ENCODE results near the gene GDPD5. TPM values are rescaled to one million over a fixed set of nuclear protein-coding genes. Genes with fewer than 3 reads are reported as not detected.
A peak's percentile ranks its signal among the peaks of the same experiment; 100 is the strongest.

The GDPD5 gene
- polyA plus RNA-seq, 2 of the 4 experiments (the other 2 are of a cell fraction) = 3.9 to 5.9 TPM

DNA sequence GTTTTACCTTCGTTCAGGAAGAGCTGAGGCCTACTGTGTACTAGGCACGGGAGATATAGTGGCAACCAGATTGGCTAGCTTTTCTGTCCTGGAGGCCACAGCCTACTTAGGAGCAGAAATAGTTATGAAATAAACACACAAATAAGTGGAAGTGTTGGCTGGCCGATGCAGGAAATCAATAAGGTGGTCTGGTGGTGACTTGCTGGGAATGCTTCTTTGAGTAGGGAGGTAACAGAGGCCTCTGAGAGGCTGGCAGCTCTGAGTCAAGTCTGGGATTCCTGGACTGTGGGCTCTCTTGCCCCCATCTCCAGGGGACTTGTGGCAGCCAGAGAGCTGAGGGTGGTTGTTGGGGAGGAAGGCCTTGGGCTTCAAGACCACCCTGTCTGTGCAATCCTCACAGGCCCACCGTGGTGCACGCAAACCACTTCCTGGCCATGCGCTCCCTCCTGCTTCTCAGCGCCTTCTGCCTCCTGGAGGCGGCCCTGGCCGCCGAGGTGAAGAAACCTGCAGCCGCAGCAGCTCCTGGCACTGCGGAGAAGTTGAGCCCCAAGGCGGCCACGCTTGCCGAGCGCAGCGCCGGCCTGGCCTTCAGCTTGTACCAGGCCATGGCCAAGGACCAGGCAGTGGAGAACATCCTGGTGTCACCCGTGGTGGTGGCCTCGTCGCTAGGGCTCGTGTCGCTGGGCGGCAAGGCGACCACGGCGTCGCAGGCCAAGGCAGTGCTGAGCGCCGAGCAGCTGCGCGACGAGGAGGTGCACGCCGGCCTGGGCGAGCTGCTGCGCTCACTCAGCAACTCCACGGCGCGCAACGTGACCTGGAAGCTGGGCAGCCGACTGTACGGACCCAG lies 40.4 kb upstream of the GDPD5 start (continued):
- TF ChIP-seq REST (IDR thresholded peaks at IDR 0.05) (no peak), ELK1 (IDR thresholded peaks at IDR 0.05; ENCODE audit: low read depth, low read length) (no peak), EHMT2 (IDR thresholded peaks at IDR 0.05; ENCODE audit: low read depth) (no peak), CBX2 (IDR thresholded peaks at IDR 0.05; ENCODE audit: borderline replicate concordance, low read depth) (no peak)

GRCh38 chr11:75565221-75565814 lies 39.6 kb upstream of the GDPD5 start:
- H3K9me3 ChIP-seq = no peaks in the 10 kb centered on the region
- H3K4me2 ChIP-seq = peak overlapping the region; percentile 96
- peaks cover 38% of the 10 kb centered on the region for H3K4me1 ChIP-seq
- FAIRE-seq (no peak), ATAC-seq (no peak), DNase-seq (ENCODE audit: low read depth in 1 of 2, low spot score in 1 of 2) (peak in 1 of 2 experiments; percentile 38)
- H3K4me3 ChIP-seq = no peak overlapping the region; the same call in 2 of the 3 replicates
- peak overlapping the region; percentile 60 to 97; a peak in 5 of 6 replicates for H3K27ac ChIP-seq
- 12% methylated on average over 5 of the region's 5 CpGs for WGBS (ENCODE audit: missing lambda C conversion rate)
- ChIA-PET POLR2A (interaction anchor here (1.6 kb wide), 1 partner anchor 10 kb away, joined by 3 read pairs; no protein-coding TSS in a partner anchor), CTCF (interaction anchor here (0.9 to 17.9 kb wide), 6 partner anchors 10 to 285 kb away, joined by 3 to 137 read pairs (median 4); no protein-coding TSS in a partner anchor)
- TF ChIP-seq FOSL2 (IDR thresholded peaks at IDR 0.05) = peak; percentile 43; the same call in 1 of the 2 replicates
- peak; percentile 62 for TF ChIP-seq FOSL2 (CRISPR knock-in tag; IDR thresholded peaks at IDR 0.05)
- no peak for TF ChIP-seq POLR2AphosphoS2 (conservative IDR thresholded peaks at IDR 0.05; ENCODE audit: low read length)

- Histone ChIP-seq H3K4me1 (peaks cover 46% of the 10 kb centered on the region), H3K4me2 (peak overlapping the region; percentile 96), H3K9me3 (no peaks in the 10 kb centered on the region), H3K27ac (peak overlapping the region; percentile 97), H3K4me3 (peak overlapping the region; percentile 90)
- POLR2A ChIA-PET = interaction anchor here (1.6 kb wide), 1 partner anchor 11 kb away, joined by 3 read pairs; no protein-coding TSS in a partner anchor
- DNase-seq (ENCODE audit: low read depth in 1 of 2, low spot score in 1 of 2) (no peak), ATAC-seq (no peak), FAIRE-seq (no peak)
- no peak for TF ChIP-seq ZC3H11A (IDR thresholded peaks at IDR 0.05)
- TF ChIP-seq HDAC2 (IDR thresholded peaks at IDR 0.05) = no peak
- TF ChIP-seq BCL3 (IDR thresholded peaks at IDR 0.05) = no peak
- CTCF ChIA-PET = interaction anchor here (0.9 to 17.9 kb wide), 5 partner anchors 10 to 179 kb away, joined by 3 to 137 read pairs (median 5); no protein-coding TSS in a partner anchor
- 90% methylated on average over 3 of the region's 9 CpGs for WGBS (ENCODE audit: missing lambda C conversion rate)
These were observed 38.3 kb upstream of the GDPD5 start for GRCh38 chr11:75563978-75564552.
